K562 (cell line): ENCODE measurements around the gene CCDC92. TPM values are rescaled to one million over a fixed set of nuclear protein-coding genes. Genes with fewer than 3 reads are reported as not detected.

ENCODE experiments used
- ATAC-seq: fragments of 200-7000 bp; cut with Tn5 transposase; 3 replicates; pipeline ENCODE4 v1.9.1; 2020; ENCODE audit warnings: moderate library complexity
- BruUV-seq: library from RNA; stranded (reverse); fragments of 400-500 nt; replicated peaks from 2 replicates; lab custom pipeline; 2021; lab: Mats Ljungman, UMichigan
- CTCF ChIA-PET: fragments of 300-600 bp; formaldehyde crosslinking; extraction: SDS; loops from one replicate; lab custom pipeline; 2021; ENCODE audit warnings: low intra/inter-chr PET ratio; lab: Yijun Ruan, JAX
- POLR2A ChIA-PET: fragments of 300-600, 350-650 bp; sonication (Branson Sonifier 250); formaldehyde crosslinking; extraction: SDS; loops from one replicate; lab custom pipeline; 2021; ENCODE audit warnings: antibody characterized with exemption, inconsistent platforms; lab: Yijun Ruan, JAX
- DNase-seq, 4 experiments: peaks; one replicate each; pipeline versions ENCODE4 v3.0.0 to v3.0.0-alpha.2; 2011 to 2018; ENCODE audit warnings: low spot score in 3 of 4, mixed read lengths in 3 of 4; ENCODE audit errors: extremely low read depth in 1 of 4
- FAIRE-seq: peaks from 2 replicates; lab custom pipeline; 2011; peaks lifted over from hg19 to GRCh38; lab: Jason Lieb, UNC
- H2AFZ ChIP-seq: 2 replicates; pipeline ENCODE4 v1.6.0; 2011; ENCODE audit warnings: low read depth, low read length, control low read depth, inconsistent platforms
- H3K27ac ChIP-seq: fragments of 200-600 bp; 3 replicates; pipeline ENCODE4 v1.8.0; 2011; ENCODE audit warnings: low read depth, mild to moderate bottlenecking, control low read depth, inconsistent platforms, low read length, moderate library complexity, mixed read lengths; ENCODE audit errors: extremely low read depth
- H3K27me3 ChIP-seq, 2 experiments: fragments of 300-600 bp in 1 of 2; 2 replicates in 1 of 2; 3 replicates in 1 of 2; pipeline versions ENCODE4 v1.6.0 to v1.8.0; 2011; ENCODE audit warnings: inconsistent platforms in 2 of 2, low read length in 2 of 2, mild to moderate bottlenecking in 1 of 2, mixed read lengths in 1 of 2, moderate library complexity in 1 of 2; ENCODE audit not compliant: control insufficient read depth in 2 of 2, insufficient read depth in 2 of 2
- H3K36me3 ChIP-seq: fragments of 300-600 bp; 3 replicates; pipeline ENCODE4 v1.8.0; 2011; ENCODE audit warnings: mild to moderate bottlenecking, low read length, inconsistent platforms; ENCODE audit not compliant: control insufficient read depth, insufficient read depth
- H3K4me1 ChIP-seq, 2 experiments: fragments of 200-600 bp in 1 of 2; replicated peaks in 1 of 2; 2 replicates in 1 of 2; 3 replicates in 1 of 2; pipeline versions ENCODE4 v1.5.1 to v1.8.0; 2011; ENCODE audit warnings: inconsistent platforms in 2 of 2, low read length in 2 of 2, mild to moderate bottlenecking in 1 of 2, mixed read lengths in 1 of 2, moderate library complexity in 1 of 2; ENCODE audit not compliant: control insufficient read depth in 2 of 2, insufficient read depth in 2 of 2
- H3K4me2 ChIP-seq: 2 replicates; pipeline ENCODE4 v1.6.1; 2011; ENCODE audit warnings: low read length, control low read depth, inconsistent platforms, mixed read lengths; ENCODE audit not compliant: insufficient read depth
- H3K4me3 ChIP-seq: fragments of 200-600 bp; sonication (generic), shearing (Covaris generic); 2 replicates; pipeline ENCODE4 v1.5.1; 2016; ENCODE audit warnings: control low read depth, inconsistent platforms
- H3K79me2 ChIP-seq: fragments of 200-600 bp; 3 replicates; pipeline ENCODE4 v1.8.0; 2011; ENCODE audit warnings: low read length, inconsistent platforms; ENCODE audit not compliant: control insufficient read depth, insufficient read depth
- H3K9ac ChIP-seq, 2 experiments: 2 replicates each; pipeline versions ENCODE4 v1.6.0 to v1.6.1; 2011; ENCODE audit warnings: low read depth in 2 of 2, low read length in 2 of 2, control low read depth in 1 of 2, inconsistent platforms in 1 of 2, mild to moderate bottlenecking in 1 of 2, mixed read lengths in 1 of 2; ENCODE audit not compliant: insufficient read depth in 1 of 2
- H3K9me1 ChIP-seq: one replicate; pipeline ENCODE4 v1.6.0; 2011; ENCODE audit warnings: inconsistent platforms, mild to moderate bottlenecking, low read length, moderate library complexity; ENCODE audit not compliant: control insufficient read depth, insufficient read depth
- H3K9me3 ChIP-seq: replicated peaks from 2 replicates; pipeline ENCODE4 v1.5.1; 2011; ENCODE audit warnings: low read depth, low read length, inconsistent platforms; ENCODE audit not compliant: control insufficient read depth, insufficient read depth
- H4K20me1 ChIP-seq: replicated peaks from 2 replicates; pipeline ENCODE4 v1.6.1; 2011; ENCODE audit warnings: low read length, inconsistent platforms, mixed read lengths; ENCODE audit not compliant: control insufficient read depth, insufficient read depth
- MEF2A ChIP-seq: IDR thresholded peaks from 2 replicates; pipeline ENCODE4 v1.6.1; 2011; ENCODE audit warnings: low read depth, mild to moderate bottlenecking, low read length, moderate library complexity; ENCODE audit not compliant: control insufficient read depth
- MEIS2 ChIP-seq: fragments of 450-650 bp; IDR thresholded peaks from 2 replicates; pipeline ENCODE4 v1.6.1; 2014; ENCODE audit warnings: mild to moderate bottlenecking; ENCODE audit not compliant: partially characterized antibody
- MXD1 ChIP-seq: fragments of 250-450 bp; sonication (Bioruptor Pico); IDR thresholded peaks from 2 replicates; pipeline ENCODE4 v1.8.0; 2021; ENCODE audit warnings: borderline replicate concordance, mild to moderate bottlenecking, moderate library complexity; ENCODE audit not compliant: poor library complexity, severe bottlenecking
- MYC ChIP-seq, 2 experiments: fragments of 250-450 bp in 1 of 2; sonication (Bioruptor Pico) in 1 of 2; IDR thresholded peaks; 2 replicates each; pipeline versions ENCODE4 v1.5.1 to v1.6.1; 2012 to 2021; ENCODE audit warnings: low read depth in 2 of 2, borderline replicate concordance in 1 of 2, improper control_type of control experiment in 1 of 2, low read length in 1 of 2, mild to moderate bottlenecking in 1 of 2, moderate library complexity in 1 of 2
- PML ChIP-seq: IDR thresholded peaks from 2 replicates; pipeline ENCODE4 v1.6.1; 2012; ENCODE audit warnings: low read length, inconsistent platforms
- PTBP1 ChIP-seq: fragments of 200-400 bp; formaldehyde crosslinking; IDR thresholded peaks from 2 replicates; pipeline ENCODE4 v1.6.1; 2017; ENCODE audit warnings: low read depth, low read length
- RERE ChIP-seq: sonication (generic); formaldehyde crosslinking; IDR thresholded peaks from 2 replicates; pipeline ENCODE4 v1.8.0; 2023; ENCODE audit warnings: missing genetic modification reagents, mild to moderate bottlenecking, borderline replicate concordance
- TBP ChIP-seq: optimal IDR thresholded peaks from 2 replicates; pipeline ENCODE3; 2011; ENCODE audit warnings: low read depth, low read length, improper control_type of control experiment
- TCF7L2 ChIP-seq: fragments of 150-350 bp; IDR thresholded peaks from 2 replicates; pipeline ENCODE4 v1.6.1; 2016; ENCODE audit warnings: low read depth, mild to moderate bottlenecking, low read length, moderate library complexity
- ZFPM2 ChIP-seq: fragments of 250-450 bp; sonication (Bioruptor Pico); IDR thresholded peaks from 2 replicates; pipeline ENCODE4 v1.5.1; 2022; ENCODE audit warnings: mild to moderate bottlenecking
- ZNF76 ChIP-seq: fragments of 250-450 bp; sonication (Bioruptor Pico); IDR thresholded peaks from 2 replicates; pipeline ENCODE4 v1.4.0; 2020; ENCODE audit warnings: mild to moderate bottlenecking, moderate library complexity, borderline replicate concordance
- ZSCAN29 ChIP-seq: fragments of 450-650 bp; IDR thresholded peaks from 2 replicates; pipeline ENCODE4 v1.6.1; 2017
- WGBS: fragments of 100-300 bp; shearing (Covaris generic); methylation state at CpG from one replicate; pipeline ENCODE4 v1.1.6; 2016; ENCODE audit warnings: low coverage, mixed read lengths; ENCODE audit not compliant: insufficient coverage; ENCODE audit errors: missing lambda C conversion rate; 5-methylcytosine and 5-hydroxymethylcytosine counted together
- in situ Hi-C: fragments of 300-500 bp; cut with MboI; formaldehyde crosslinking; loops from 4 replicates; pipeline ENCODE4 v1.15.0; 2018; ENCODE audit warnings: inconsistent platforms, mixed read lengths
- intact Hi-C: fragments of 100-400 bp; cut with micrococcal nuclease; formaldehyde crosslinking; loops from 2 replicates; pipeline ENCODE4 v1.14.2; 2022
- polyA plus RNA-seq, 8 experiments: library from polyadenylated mRNA; depleted of rRNA in 4 of 8; stranded (reverse) in 5 of 8; unstranded in 3 of 8; fragments of >200 nt; fragmentation: Nextera tagmentation in 2 of 8; fragmentation: Illumina TruSeq in 1 of 8; extraction: Ambion mirVana in 2 of 8; extraction: Trizol in 1 of 8; gene quantifications; 2 replicates each; pipeline versions ENCODE4 v1.2.1 to v1.2.3, GENCODE V29; 2011 to 2014; ENCODE audit warnings: inconsistent platforms in 1 of 8, missing spikeins in 1 of 8
- total RNA-seq, 7 experiments: library from RNA; depleted of rRNA in 6 of 7; stranded (reverse); fragments of >200 nt in 6 of 7; fragmentation: Illumina TruSeq in 2 of 7; extraction: Trizol in 2 of 7; gene quantifications; 2 replicates each; pipeline versions ENCODE4 v1.2.1 to v1.2.3, GENCODE V29; 2011 to 2021; ENCODE audit warnings: low replicate concordance in 1 of 7

Gene CCDC92
- total and polyA plus RNA-seq, 9 of the 15 experiments (the other 6 are each of a cell fraction or from before 2014, with no cell fraction given): 0.27 to 5.9 (median 2.1) TPM

- H3K9me3 ChIP-seq: no peaks in the 10 kb centered on the region; the same call in 1 of the 2 replicates
- H3K27ac ChIP-seq: no peak overlapping the region
- H3K4me1 ChIP-seq: peaks cover 0 to 10% of the 10 kb centered on the region in 2 experiments; a peak in 4 of 5 replicates
- ChIA-PET CTCF (interaction anchor here (0.6 to 1.1 kb wide), 2 partner anchors 45 to 83 kb away, joined by 3 read pairs; no protein-coding TSS in a partner anchor), POLR2A (interaction anchor here (0.9 to 1.5 kb wide), 5 partner anchors 10 to 58 kb away, joined by 3 read pairs; no protein-coding TSS in a partner anchor)
- H2AFZ ChIP-seq: no peak overlapping the region
- peak; percentile 32 to 55 (median 41) for DNase-seq
- in situ Hi-C loops (no loop called here), intact Hi-C loops (no loop called here)
- H3K4me3 ChIP-seq: no peak overlapping the region
- no TSS peak for BruUV-seq
- FAIRE-seq: peak; percentile 84
- no peak overlapping the region for H3K4me2 ChIP-seq
- H3K9me1 ChIP-seq: no peaks in the 10 kb centered on the region
- peak; percentile 82 for ATAC-seq
- peaks cover 42 to 79% of the 10 kb centered on the region in 2 experiments; a peak in 4 of 5 replicates for H3K27me3 ChIP-seq
- H3K36me3 ChIP-seq: no peaks in the 10 kb centered on the region
- no peak overlapping the region for H3K9ac ChIP-seq
- 7% methylated on average over 15 of the region's 16 CpGs for WGBS
- H3K79me2 ChIP-seq: no peaks in the 10 kb centered on the region
- H4K20me1 ChIP-seq: peaks cover 12% of the 10 kb centered on the region
- no peak for TF ChIP-seq TCF7L2
- no peak for TF ChIP-seq ZFPM2
- no peak for TF ChIP-seq ZNF76
- no peak for TF ChIP-seq PML
- no peak for TF ChIP-seq MEF2A
- TF ChIP-seq TBP: no peak
- TF ChIP-seq MEIS2: peak; percentile 65
- no peak for TF ChIP-seq PTBP1
- TF ChIP-seq MYC (IDR thresholded peaks at IDR 0.05; ENCODE audit: low read depth, low read length): no peak
- TF ChIP-seq MYC (CRISPR knock-in tag; IDR thresholded peaks at IDR 0.05; ENCODE audit: borderline replicate concordance, low read depth): no peak
- no peak for TF ChIP-seq RERE (CRISPR knock-in tag)
- TF ChIP-seq MXD1 (CRISPR knock-in tag): no peak
- no peak for TF ChIP-seq ZSCAN29
Observed at GRCh38 chr12:123938679-123939480, 33.8 kb downstream of the CCDC92 start.
